Measurements from ENCODE around the gene METRNL.

- TF ChIP-seq CTCF (IDR thresholded peaks at IDR 0.05; ENCODE audit: low read length), result no peak
- TF ChIP-seq EZH2 (IDR thresholded peaks at IDR 0.05; ENCODE audit: borderline replicate concordance, low read length), result no peak
Measured at GRCh38 chr17:83080579-83080857, 1.1 kb downstream of the METRNL start.

Measured in OCI-LY1 (cell line).